Fibroblast of skin of right quadriceps (primary cell): ENCODE measurements around the gene GRB10.
A peak's percentile ranks its signal among the peaks of the same experiment; 100 is the strongest.
"Not testable (repeated sequence)": the region's sequence is repeated elsewhere in the genome, so short reads cannot be mapped to it uniquely, and the experiment has no call there.

Source experiments
- DNase-seq: peaks from one replicate; pipeline ENCODE4 v3.0.0-alpha.2; 2013

The GRB10 gene

DNA sequence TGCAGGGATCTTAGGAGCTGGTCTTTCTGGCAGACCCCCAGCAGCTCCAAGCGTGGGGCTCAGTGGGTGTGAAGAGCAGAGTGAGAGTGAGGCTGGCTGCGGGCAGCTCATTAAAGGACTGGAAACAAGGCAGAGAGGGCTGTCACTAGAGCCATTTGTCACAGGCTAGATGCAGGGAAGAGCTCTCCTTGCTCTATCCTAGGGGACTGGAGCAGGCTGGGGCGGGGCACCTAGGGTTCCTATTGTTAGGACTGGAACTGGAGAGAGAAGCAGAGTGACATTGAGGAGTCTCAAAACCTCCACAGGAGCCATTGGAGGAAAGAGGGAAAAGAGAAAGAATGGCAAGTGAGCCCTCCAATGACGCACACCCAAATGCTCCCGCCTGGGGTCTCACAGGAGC, 216.7 kb downstream of the GRB10 start:
- no peak for DNase-seq

DNA sequence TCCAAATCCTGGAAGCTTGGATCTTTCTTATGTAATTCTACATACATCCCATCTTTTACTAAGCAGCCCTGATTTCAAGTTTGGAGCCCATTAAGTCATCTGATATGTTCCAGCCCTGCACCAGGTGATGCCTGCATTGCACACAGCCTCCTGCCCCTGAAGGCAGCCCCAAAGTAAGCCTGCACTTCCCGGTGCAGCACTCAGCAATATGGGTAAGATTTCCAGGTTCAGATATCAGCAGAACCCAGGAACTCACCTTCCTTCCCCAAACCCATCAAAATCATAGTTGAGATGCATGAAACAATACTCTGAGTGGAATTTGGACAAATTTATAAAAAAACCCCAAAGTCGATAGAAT, 217.2 kb downstream of the GRB10 start:
- DNase-seq, result no peak

DNA sequence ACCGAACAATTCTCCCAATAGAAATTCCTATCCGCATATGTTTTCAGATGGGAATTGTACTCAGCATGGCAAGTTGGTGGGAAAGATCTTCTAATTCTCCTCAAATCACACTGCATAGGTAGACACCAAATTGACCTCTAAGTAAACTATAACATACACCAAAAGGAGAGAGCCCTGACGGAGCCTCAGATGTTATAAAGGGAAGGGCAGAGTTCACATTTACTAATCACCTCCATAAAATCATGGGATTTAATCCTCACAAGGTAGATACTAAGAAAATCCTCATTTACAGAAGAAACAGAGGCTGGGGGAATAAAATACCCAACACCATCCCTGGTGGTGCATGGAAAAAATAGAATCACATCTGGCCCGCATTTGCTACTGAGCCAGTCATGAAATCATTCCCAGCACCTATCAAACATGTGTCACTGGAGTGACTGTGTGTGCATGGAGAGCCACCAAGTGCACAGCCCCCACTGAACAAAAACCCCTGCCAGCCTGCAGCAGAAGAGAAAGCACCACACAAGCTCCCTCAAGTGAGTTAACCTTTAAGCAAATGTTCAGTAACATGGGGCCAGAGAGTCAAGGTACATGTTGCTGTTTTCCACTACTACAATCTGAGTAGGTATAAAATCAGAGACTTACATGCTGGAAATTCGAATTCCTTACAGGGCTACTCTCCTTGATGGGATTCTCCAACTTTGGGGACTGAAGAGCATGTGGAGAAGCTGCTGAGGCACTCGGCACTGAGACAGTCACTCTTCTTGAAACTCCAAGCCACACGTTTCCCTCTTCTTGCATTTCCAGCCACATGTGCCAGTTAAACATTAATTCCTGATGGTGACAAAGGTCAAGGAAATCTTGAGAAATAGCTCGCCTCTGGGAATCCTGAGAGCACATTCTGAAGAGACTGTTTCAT, 217.8 kb downstream of the GRB10 start, which contains the start of gene DDC:
Gene DDC, minus strand, starts transcription at position 766 of the 919 bp plus-strand sequence. CDS start 21,320 bp downstream, outside the sequence.
- no peak for DNase-seq

DNA sequence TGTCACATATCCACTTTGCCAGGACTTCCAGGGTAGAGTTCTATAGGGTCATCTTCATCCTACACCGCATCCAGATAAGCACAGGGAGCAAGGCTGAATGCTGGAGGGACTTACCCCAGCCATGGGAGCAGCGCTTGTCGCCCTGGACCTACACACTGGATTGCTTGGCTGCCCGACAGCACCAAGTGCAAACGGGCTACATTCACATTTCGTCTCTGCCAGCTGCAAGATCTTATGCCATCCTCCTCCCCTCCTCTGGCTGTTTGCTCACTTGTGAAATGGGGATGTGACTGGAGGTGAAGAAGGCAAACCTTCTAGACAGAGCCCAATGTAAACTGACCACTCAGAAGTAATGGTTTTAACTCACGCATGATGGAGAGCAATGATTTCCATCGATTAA, 218.5 kb downstream of the GRB10 start:
- no peak for DNase-seq

GRCh38 chr7:50562136-50562535, 220.6 kb downstream of the GRB10 start:
- DNase-seq, result no peak

DNA sequence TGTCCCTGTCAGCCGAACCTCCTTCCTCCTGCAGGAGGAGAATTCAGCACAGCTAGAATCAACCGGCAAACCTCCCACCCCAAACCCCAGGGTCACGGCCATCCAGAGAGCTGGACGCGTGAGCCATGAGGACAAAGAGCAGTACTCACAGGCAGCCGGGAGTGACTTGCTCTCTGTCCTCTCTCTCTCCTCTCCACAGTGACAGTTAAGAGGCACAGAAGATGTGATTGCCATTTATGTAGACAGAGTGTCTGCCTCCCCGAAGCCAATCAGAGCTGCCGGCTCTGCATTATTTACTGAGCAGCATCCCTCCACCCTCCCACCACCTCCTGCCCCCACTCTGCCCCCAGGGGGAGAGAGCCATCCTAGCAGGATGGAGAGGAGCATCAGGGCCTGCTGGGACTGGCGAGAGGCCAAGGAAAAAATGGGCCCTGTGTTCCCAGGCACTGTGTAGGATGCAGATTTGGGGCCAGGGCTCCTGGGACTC, 221.8 kb downstream of the GRB10 start:
- no peak for DNase-seq

DNA sequence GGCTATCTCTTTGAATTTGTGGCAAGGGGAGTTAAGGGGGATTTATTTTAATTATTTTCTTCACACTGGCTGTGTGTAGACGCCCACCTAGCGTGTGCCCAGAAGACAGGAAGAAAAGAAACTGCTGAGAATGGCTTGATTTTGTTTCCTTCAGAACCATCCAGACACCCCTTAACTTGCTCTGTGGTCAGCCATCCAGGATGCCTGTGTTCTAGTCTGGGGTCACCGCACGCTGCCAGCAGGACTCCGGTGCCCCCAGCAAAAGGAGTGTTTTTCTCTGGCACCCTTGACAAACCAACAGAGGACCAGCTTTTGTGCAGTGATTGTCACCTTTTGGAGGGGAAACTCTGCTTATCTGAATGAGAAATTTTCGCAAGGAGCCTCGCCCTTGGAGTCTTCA, 222.8 kb downstream of the GRB10 start:
- no peak for DNase-seq

- DNase-seq, result no peak
Measured at GRCh38 chr7:50558294-50559053, 224.2 kb downstream of the GRB10 start.

DNA sequence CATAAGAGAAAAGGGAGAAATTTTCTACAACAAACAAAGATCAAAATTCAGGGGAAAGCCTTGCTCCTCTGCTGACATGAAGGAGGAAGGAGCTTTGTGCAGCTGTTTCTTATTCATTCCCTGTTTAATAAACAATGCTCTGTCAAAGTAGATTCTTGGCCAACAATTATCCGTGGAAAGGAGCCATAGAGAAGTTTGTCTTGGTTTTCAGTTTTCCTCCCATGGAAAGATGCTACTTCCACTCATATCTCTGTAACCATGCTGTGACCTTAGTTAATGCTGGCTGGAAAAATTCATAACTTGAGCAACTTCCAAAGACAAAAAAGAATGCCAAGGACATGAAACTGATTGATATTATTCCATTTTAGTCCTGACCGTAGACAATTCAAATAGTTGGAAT, 225.6 kb downstream of the GRB10 start:
- no peak for DNase-seq

DNA sequence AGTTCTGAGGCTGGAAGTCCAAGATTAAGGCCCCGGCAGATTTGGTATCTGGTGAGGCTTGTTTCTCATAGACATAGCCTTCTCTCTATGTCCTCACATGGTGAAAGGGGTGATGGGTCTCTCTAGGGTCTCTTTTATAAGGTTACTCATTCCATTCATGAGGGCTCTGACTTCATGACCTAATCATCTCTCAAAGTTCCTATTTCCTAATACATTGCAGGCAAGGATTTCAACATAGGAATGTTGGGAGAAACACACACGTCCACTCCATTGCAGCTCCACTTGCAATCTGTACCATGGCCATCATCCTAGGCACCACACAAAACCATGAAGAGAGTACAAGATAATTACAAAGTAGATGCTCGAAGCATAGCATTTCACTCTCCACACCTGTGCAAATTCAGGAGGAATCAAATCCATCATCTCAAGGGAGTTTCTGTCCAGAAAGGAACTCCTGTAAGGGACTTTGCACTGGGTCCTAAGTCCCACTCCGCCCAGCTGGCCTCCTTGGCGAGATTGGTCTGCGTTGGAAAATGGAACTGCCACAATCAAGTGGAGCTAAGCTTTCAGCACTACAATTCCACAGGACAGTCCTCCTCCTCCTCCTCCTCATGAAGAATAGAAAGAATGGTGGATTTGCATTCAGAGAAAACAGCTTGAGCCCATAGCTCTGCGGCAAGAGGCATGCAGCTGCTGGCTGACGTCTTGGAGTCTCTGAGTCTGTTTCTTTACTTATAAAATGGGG, 226.3 kb downstream of the GRB10 start:
- no peak for DNase-seq

GRCh38 chr7:50555594-50556140, 227.0 kb downstream of the GRB10 start:
- DNase-seq, result no peak

GRCh38 chr7:50554431-50555322, 228.0 kb downstream of the GRB10 start:
- DNase-seq, result no peak

DNA sequence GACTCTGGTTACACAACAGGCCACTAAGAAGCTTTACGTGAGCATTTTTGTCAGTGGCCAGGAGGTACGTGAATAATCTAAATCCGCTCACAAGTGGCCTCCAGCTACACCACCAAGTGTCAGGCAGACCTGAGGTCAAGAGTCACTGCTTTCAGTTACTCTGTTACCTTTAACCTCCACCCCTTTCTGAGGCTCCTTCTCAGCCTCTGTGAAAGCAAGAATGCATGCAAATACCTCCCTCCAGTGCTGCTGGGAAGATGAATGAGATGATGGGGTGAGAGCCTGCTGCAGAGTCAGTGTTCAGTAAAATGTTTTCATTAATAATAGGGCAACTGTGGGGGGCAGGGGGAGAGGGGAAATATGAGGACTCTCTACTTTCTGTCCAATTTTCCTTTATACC, 228.7 kb downstream of the GRB10 start:
- DNase-seq, result no peak

GRCh38 chr7:50552921-50553320, 229.8 kb downstream of the GRB10 start:
- DNase-seq, result peak; percentile 18

- DNase-seq, result no peak
Measured at GRCh38 chr7:50552139-50552538, 230.6 kb downstream of the GRB10 start.

GRCh38 chr7:50545613-50546012, 237.1 kb downstream of the GRB10 start:
- not testable (repeated sequence) for DNase-seq

- no peak for DNase-seq
Measured at GRCh38 chr7:50544992-50545391, 237.7 kb downstream of the GRB10 start.

GRCh38 chr7:50543776-50544442, 238.8 kb downstream of the GRB10 start:
- no peak for DNase-seq

- no peak for DNase-seq
Measured at GRCh38 chr7:50542132-50542531, 240.6 kb downstream of the GRB10 start.

DNA sequence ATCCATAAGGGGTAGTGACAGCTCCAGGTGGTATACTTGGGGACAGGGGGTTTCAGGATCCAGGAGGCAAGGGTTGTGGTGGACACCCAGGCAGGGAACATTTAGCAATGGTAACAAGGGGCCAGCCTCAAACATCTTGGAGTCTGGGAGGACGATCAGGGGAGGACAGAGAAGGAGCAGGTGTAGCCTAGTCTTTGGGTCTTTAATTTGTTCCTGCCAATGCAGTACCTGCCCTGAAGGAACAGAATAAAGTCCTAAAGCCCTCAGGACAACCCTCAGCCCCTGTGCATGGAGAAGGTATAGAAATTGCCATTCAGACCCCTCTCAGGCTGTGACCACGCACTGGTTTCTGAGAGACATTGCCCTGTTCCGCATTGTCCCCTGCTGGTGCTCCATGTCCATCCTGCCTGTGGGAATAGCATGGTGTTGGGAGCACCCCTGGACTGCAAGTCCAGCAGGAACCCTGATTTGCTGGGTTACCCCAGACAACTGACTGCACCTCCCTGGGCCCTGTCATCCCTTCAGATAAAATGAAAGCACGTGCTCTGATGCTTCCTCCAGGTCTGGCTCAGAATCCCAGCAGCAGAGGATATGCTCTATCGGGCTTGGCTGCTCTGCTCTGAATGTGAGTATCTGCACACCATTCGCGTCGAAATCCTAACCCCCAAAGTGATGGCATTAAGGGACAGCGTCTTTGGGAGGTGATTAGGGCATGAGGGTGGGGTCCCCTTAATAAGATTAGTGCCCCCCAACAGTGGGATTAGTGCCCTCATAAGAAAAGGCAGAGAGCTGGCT, 241.7 kb downstream of the GRB10 start:
- no peak for DNase-seq
